Ascending aorta (tissue), 2 donors: ENCODE results near the gene LPAR1. TPM values are rescaled to one million over a fixed set of nuclear protein-coding genes. Genes with fewer than 3 reads are reported as not detected.
"Not testable (repeated sequence)": the region's sequence is repeated elsewhere in the genome, so short reads cannot be mapped to it uniquely, and the experiment has no call there.

Experiments
- DNase-seq, 2 donors: peaks; one replicate each; pipeline ENCODE4 v3.0.0-alpha.2; 2019; ENCODE audit warnings: low spot score in 2 of 2
- H3K27ac ChIP-seq, 2 donors: fragments of 200-600 bp; sonication (generic); one replicate each; pipeline ENCODE4 v1.5.1; 2016 to 2017; ENCODE audit warnings: mild to moderate bottlenecking in 1 of 2
- H3K27me3 ChIP-seq: fragments of 200-600 bp; sonication (generic); one replicate; pipeline ENCODE4 v1.5.1; 2017
- H3K36me3 ChIP-seq, 2 donors: fragments of 200-600 bp; sonication (generic); one replicate each; pipeline ENCODE4 v1.5.1; 2016
- H3K4me1 ChIP-seq, 2 donors: fragments of 200-600 bp; sonication (generic); one replicate each; pipeline ENCODE4 v1.5.1; 2016 to 2017; ENCODE audit warnings: mild to moderate bottlenecking in 1 of 2
- H3K4me3 ChIP-seq, 2 donors: fragments of 200-600 bp; sonication (generic); one replicate each; pipeline ENCODE4 v1.5.1; 2016 to 2017; ENCODE audit warnings: mild to moderate bottlenecking in 1 of 2
- H3K9me3 ChIP-seq, 2 donors: fragments of 200-600 bp; sonication (generic); one replicate each; pipeline ENCODE4 v1.5.1; 2016
- intact Hi-C: fragments of 100-400 bp; cut with DNase I; formaldehyde crosslinking; loops from one replicate; pipeline ENCODE4 v1.15.1; 2023
- total RNA-seq: library from RNA; depleted of rRNA; stranded (reverse); fragments of >200 nt; gene quantifications from one replicate; pipeline ENCODE4 v1.1.0, GENCODE V29; 2016
- TF ChIP-seq, protein P1 (sequence below), 3 experiments: fragments of 200-600 bp in 2 of 3; fragments of 450-650 bp in 1 of 3; sonication (generic) in 2 of 3; IDR thresholded peaks; one replicate each; pipeline ENCODE4 v1.5.1; 2016 to 2019; ENCODE audit warnings: antibody characterized with exemption in 3 of 3, mild to moderate bottlenecking in 1 of 3, moderate library complexity in 1 of 3

The LPAR1 gene
- total RNA-seq, 1 donor from 2014 or later = 35.4 TPM

DNA sequence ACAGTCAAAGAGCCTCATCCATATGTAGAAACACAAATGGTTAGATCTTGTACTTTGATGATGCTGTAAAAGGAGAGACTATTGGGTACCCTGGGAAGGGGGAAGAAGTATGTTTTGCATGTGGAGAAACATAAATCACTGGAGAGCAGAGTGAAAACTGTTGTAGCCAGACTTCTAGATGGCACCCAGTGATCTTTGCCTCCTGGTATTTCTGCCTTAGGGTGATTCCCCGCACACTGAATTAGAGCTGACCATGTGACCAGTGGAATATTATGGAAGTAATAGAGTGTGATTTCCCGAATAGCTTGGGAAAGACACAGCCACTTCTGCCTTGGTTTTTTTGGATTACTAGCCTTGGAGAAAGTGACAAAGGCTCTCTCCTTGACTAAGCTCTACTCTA is 174.3 kb downstream of the LPAR1 start:
- H3K36me3 ChIP-seq = no peaks in the 10 kb centered on the region
- DNase-seq = no peak
- H3K9me3 ChIP-seq = peaks cover 0 to 5% of the 10 kb centered on the region in 2 donors
- TF ChIP-seq, protein P1, sequence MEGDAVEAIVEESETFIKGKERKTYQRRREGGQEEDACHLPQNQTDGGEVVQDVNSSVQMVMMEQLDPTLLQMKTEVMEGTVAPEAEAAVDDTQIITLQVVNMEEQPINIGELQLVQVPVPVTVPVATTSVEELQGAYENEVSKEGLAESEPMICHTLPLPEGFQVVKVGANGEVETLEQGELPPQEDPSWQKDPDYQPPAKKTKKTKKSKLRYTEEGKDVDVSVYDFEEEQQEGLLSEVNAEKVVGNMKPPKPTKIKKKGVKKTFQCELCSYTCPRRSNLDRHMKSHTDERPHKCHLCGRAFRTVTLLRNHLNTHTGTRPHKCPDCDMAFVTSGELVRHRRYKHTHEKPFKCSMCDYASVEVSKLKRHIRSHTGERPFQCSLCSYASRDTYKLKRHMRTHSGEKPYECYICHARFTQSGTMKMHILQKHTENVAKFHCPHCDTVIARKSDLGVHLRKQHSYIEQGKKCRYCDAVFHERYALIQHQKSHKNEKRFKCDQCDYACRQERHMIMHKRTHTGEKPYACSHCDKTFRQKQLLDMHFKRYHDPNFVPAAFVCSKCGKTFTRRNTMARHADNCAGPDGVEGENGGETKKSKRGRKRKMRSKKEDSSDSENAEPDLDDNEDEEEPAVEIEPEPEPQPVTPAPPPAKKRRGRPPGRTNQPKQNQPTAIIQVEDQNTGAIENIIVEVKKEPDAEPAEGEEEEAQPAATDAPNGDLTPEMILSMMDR (IDR thresholded peaks at IDR 0.05) = no peak
- H3K4me3 ChIP-seq = no peak overlapping the region
- peaks cover 4 to 13% of the 10 kb centered on the region in 2 donors for H3K4me1 ChIP-seq
- intact Hi-C loops = loop anchor here (5.0 kb wide), 1 partner anchor 33 kb away; no protein-coding TSS in a partner anchor
- H3K27me3 ChIP-seq = no peaks in the 10 kb centered on the region
- peak overlapping the region; percentile 60 to 87 for H3K27ac ChIP-seq

DNA sequence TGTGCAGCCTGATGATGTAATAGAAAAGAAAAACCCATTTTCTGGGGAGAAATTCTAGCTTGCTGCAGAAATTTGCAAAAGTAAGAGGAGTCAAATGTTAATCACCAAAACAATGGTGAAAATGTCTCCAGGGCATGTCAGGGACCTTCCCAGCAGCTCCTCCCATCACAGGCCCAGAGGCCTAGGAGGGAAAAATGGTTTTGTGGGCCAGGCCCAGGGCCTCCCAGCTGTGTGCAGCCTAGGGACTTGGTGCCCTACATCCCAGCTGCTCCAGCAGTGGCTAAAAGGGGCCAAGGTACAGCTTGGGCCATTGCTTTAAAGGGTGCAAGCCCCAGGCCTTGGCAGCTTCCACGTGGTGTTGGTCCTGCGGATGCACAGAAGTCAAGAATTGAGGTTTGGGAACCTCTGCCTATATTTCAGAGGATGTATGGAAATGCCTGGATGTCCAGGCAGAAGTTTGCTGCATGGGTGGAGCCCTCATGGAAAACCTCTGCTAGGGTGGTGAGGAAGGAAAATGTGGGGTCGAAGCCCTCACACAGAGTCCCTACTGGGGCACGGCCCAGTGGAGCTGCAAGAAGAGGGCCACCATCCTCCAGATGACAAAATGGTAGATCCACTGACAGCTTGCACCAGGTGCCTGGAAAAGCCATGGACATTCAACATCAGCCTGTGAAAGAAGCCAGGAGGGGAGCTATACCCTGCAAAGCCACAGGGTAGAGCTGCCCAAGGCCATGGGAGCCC is 176.7 kb downstream of the LPAR1 start:
- H3K9me3 ChIP-seq, H3K4me3 ChIP-seq, DNase-seq, H3K36me3 ChIP-seq, H3K27me3 ChIP-seq: not testable (repeated sequence)
- H3K4me1 ChIP-seq = peaks cover 4 to 13% of the 10 kb centered on the region in 2 donors
- peak overlapping the region; percentile 60 to 87 for H3K27ac ChIP-seq
- intact Hi-C loops = loop anchor here (5.0 kb wide), 1 partner anchor 36 kb away; no protein-coding TSS in a partner anchor

DNA sequence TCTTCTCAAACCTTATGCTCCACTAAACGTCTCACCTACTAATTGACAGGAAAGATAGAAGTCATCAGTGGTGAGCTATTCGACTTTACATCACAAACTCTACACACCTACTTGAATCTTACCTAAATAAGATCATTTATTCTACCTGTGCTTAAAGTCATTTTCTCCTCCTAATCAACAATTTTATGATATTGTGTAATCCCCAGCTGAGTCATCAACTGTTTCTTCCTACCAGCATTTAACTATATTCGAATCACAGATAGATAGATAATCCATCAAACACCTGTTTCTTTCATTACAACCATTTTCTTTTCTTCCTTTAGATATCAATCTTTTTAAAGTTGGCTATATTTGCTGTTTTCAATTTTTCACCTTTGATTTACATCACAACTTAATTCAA is 181.5 kb downstream of the LPAR1 start:
- TF ChIP-seq, protein P1 (IDR thresholded peaks at IDR 0.05) = no peak

DNA sequence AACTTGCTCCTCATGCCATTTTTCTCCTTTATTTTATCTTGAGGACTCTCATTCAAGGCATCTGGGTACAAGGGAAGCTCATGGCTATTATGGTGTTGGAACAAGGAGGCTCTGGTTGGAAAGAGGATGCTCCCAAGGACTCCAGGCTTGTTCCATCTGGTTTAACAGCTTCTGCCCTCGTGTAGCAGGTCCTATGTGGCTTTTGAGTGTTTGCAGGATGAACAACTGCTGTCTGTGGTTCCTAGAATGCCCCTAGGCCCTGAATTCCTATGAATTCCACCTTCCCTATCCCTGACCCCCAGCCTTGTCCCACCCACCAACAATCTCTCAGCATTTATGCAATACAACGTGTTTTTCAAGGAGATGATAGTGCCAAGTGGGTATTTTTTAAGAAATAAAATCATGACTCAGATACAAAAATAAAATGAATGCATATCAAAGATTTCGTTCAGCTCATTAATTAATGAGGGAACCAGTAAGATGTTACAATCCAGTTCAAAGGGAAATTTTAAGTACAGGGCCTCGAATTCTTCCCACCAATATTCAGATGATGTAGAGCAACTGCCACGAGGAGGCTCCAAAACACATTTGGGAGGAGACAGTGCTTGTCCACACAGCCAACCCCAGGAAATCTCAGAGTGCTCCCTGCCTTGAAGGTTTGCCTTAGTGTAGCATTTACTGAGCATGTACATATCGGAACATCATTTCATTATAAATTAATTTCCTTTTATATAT is 187.7 kb downstream of the LPAR1 start:
- Histone ChIP-seq H3K27ac (no peak overlapping the region), H3K27me3 (no peaks in the 10 kb centered on the region), H3K4me1 (no peaks in the 10 kb centered on the region), H3K9me3 (peaks cover 4 to 11% of the 10 kb centered on the region in 2 donors), H3K4me3 (no peak overlapping the region), H3K36me3 (no peaks in the 10 kb centered on the region)
- no peak for DNase-seq
- intact Hi-C loops = no loop called here
- TF ChIP-seq, protein P1 (IDR thresholded peaks at IDR 0.05) = no peak

More for the DNA sequence above, 181.5 kb downstream of the LPAR1 start:
- H3K9me3 ChIP-seq = peaks cover 4 to 15% of the 10 kb centered on the region in 2 donors
- peaks cover 0 to 1% of the 10 kb centered on the region in 2 donors for H3K4me1 ChIP-seq
- DNase-seq = no peak
- intact Hi-C loops = no loop called here
- H3K27me3 ChIP-seq = no peaks in the 10 kb centered on the region
- H3K27ac ChIP-seq = no peak overlapping the region
- no peak overlapping the region for H3K4me3 ChIP-seq
- H3K36me3 ChIP-seq = no peaks in the 10 kb centered on the region

DNA sequence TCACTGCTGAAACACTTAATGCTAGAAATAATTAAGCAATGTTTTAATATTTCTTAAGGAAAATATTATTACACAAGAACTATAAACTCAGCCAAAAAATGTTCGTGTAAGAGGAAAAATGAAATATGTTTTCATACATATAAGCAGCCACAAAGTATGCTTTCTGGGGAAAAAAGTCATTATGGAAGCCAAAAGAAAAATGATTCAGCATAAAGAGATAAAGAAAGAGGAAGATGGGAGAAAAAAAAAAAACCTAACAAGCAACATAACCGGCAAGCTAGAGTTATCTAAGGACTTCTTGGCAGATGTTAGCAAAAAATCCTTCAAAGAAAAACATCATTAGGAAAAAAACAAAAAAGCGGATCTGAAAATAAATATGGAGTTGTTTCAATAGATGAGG is 190.6 kb downstream of the LPAR1 start:
- TF ChIP-seq, protein P1 (IDR thresholded peaks at IDR 0.05) = no peak
- no peaks in the 10 kb centered on the region for H3K27me3 ChIP-seq
- H3K9me3 ChIP-seq = no peaks in the 10 kb centered on the region
- intact Hi-C loops = no loop called here
- DNase-seq = no peak
- H3K4me1 ChIP-seq = no peaks in the 10 kb centered on the region
- H3K36me3 ChIP-seq = no peaks in the 10 kb centered on the region
- H3K4me3 ChIP-seq = no peak overlapping the region
- H3K27ac ChIP-seq = peak overlapping the region in 1 of 2 donors; percentile 6

DNA sequence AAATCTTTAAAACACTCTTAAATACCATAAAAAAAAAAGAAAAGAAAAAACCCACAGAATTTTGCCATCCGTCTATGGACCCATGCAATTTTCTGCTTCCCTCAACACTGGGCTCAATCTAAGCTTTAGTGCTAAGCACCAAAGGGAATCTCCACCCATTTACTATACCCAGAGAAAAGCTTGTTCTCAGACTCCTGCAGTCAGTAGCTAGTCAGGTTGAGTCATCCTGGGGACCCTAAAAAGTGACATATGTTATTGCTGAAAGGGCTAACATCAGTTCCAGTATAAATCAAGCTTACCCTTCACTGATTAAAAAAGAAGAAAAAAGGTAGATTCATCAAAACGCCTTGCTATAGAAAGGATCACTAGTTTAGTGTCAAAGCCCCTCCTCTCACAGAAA is 192.1 kb downstream of the LPAR1 start:
- no peaks in the 10 kb centered on the region for H3K9me3 ChIP-seq
- H3K36me3 ChIP-seq = no peaks in the 10 kb centered on the region
- intact Hi-C loops = no loop called here
- no peak overlapping the region for H3K4me3 ChIP-seq
- no peak overlapping the region for H3K27ac ChIP-seq
- TF ChIP-seq, protein P1 (IDR thresholded peaks at IDR 0.05) = no peak
- DNase-seq = no peak
- no peaks in the 10 kb centered on the region for H3K27me3 ChIP-seq
- H3K4me1 ChIP-seq = no peaks in the 10 kb centered on the region
